Measurements from ENCODE around the gene ZNF358.

ZNF358 gene

DNA sequence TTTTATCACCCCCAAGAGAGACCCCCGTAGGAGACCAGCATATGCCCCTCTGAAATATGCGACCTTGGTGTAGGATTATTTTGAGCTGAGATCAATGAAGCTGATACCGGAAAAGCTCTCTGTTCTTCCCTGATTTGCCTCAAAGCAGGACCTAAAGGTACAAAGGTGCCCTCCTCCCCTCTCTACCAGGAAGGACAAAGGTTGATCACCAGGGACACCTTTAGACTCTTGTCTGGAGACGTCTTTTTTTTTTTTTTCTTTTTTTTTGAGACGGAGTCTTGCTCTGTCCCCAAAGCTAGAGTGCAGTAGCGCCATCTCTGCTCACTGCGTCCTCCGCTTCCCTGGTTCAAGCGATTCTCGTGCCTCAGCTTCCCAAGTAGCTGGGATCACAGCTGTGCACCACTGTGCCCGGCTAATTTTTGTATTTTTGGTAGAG, 26.3 kb upstream of the ZNF358 start:
- no peak for DNase-seq

DNA sequence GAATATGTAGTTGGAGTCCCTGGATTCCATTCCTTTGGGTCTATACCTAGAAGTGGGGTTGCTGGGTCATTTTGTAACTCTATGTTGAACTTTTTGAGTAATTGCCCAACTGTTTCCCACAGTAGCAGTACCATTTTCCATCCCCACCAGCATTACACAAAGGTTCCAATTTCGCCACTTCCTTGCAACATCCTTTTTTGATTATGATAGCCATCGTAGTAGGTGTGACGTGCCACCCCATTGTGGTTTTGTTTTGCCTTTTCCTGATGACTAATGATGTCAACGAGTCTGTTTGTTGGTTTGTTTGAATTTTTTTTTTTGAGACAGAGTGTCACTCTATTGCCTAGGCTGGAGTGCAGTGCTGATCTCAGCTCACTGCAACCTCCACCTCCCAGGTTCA, 23.8 kb upstream of the ZNF358 start:
- no peak for DNase-seq

DNA sequence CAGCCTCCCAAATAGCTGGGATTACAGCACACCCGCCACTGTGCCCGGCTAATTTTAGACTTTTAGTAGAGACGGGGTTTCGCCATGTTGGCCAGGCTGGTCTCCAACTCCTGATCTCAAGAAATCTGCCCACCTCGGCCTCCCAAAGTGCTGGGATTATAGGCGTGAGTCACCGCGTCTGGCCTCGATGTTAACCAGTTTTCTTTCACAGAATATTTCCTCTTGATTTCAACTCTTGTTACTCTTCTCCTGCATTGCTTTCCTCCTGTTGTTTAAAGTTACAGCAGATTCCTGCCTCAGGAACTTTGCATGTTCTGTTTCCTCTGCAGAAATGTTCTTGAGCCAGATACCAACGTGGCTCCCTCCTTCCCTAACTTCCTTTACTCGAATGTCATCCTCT, 23.3 kb upstream of the ZNF358 start:
- no peak for DNase-seq

DNA sequence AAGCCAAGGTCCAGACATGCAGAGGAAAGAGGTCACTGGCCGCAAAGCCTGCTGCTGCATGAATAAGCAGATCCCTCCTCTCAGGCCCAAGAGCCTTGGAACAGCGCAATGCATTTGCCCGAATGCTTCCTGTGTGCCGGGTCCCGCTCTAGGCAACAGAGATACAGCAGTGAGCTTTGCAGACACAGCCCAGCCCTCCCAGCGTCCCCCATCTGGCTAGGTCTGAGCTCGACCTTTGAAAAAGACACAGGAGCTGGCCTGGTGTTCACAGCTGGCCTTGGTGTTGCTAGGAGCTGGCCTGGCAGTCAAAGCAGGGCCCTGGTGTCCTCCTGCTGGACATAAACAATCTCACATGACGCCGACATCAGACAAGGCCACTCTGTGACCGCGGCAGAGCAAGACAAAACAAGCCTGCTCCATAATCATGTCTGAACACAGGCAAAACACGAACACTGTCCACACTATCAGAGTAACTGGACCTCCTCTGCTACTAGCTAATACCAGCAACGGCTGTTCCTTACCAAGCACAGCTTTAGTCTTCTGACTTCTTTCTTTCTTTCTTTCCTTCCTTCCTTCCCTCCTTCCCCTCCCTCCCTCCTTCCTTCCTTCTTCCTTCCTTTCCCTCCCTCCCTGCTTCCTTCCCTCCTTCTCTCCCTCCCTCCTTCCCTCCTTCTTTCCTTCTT, 21.3 kb upstream of the ZNF358 start:
- no peak for DNase-seq

DNA sequence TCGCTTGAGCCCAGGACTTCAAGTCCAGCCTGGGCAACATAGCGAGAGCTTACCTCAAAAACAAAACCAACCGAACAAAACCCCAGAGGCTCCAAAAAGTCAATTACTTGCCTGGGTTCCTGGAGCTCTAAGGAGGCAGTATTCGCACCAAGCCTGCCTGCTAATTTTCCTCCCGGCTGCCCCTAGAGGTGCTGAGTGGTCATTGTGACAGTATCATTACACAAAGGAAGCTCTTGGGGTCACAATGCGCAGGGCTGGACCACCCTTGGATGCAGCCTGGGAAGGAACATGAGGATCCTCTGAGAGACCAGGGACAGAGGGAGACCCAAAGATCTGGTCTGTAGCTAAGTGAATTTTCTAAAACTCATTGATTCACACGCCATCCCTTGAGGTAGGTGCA, 18.6 kb upstream of the ZNF358 start:
- DNase-seq, result no peak

DNA sequence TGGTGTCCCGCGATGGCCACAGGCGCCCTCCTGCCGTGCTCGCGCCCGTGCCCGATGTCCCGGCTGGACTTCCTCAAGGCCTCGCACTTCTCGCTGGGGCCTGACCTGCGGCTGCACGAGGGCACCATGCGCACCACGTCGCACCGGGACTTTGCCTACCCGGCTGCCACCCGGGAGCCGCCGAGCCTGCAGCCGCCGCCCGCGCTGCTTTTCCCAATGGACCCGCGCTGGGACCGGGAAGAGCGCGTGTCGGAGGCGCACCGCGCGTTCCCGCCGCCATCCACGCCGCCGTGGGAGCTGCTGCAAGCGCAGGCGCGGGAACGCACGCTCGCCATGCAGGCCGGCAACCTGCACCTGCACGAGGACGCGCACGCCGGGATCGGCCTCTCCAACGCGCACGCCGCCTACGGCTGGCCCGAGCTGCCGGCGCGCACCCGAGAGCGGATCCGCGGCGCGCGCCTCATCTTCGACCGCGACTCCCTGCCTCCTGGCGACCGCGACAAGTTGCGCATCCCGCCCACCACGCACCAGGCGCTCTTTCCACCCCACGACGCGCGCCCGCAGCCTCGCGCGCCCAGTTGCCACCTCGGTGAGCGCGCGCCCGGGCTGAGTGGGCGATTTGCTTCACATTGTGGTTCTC, 15.0 kb upstream of the ZNF358 start:
- no peak for DNase-seq

DNA sequence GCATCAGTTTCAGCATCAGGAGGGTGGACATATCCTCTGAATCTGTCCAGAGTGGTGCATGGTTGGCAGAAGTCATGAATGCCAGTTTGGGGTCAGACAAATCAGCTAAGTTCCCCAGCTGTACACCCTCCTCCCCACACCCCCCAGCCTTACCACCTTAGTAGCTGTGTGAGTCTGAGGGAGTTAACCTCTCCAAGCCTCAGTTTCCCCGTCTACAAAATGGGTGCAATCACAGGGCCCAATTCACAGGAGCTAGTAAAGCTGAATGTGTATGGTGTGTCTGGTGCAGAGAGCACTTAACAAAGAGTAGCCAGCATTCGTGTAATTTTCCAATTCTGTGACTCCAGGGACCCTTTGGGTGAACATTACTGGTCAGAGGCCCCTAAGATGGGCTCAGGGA, 13.4 kb upstream of the ZNF358 start:
- DNase-seq, result no peak

DNA sequence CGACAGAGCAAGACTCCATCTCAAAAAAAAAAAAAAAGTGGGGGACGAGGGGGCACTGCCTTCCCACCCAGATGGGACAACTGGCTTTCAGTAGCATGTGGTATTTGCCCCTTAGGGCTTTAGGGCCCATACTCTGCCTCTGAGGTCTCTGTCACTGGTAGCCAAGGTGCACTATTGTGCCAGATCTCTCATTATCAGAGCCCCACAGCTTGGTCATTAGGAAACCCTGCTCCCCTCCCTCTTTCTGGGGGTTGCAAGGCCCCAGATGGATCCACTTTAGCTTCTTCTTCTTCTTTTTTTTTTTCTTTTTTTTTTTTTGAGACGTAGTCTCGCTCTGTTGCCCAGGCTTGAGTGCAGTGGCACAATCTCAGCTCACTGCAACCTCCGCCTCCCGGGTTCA, 11.2 kb upstream of the ZNF358 start:
- no peak for DNase-seq

DNA sequence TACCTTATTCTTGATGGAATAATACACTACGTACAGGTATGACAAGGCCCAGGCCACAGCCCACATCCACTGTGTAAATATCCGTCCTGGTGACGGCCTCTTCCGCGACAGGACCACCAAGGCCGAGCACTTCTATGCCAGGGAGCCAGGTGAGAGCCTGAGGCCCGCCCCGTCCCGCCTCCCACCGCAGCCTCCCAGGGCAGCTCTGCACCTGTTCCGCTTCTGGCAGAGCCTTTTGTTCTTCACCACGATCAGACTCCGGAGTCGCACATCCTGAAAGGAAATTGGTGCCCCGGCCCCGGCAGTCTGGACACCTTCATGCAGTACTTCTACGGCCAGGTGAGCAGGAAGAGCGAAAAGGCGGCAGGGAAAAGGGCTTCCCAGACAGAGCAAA, 10.6 kb upstream of the ZNF358 start:
- no peak for DNase-seq

DNA sequence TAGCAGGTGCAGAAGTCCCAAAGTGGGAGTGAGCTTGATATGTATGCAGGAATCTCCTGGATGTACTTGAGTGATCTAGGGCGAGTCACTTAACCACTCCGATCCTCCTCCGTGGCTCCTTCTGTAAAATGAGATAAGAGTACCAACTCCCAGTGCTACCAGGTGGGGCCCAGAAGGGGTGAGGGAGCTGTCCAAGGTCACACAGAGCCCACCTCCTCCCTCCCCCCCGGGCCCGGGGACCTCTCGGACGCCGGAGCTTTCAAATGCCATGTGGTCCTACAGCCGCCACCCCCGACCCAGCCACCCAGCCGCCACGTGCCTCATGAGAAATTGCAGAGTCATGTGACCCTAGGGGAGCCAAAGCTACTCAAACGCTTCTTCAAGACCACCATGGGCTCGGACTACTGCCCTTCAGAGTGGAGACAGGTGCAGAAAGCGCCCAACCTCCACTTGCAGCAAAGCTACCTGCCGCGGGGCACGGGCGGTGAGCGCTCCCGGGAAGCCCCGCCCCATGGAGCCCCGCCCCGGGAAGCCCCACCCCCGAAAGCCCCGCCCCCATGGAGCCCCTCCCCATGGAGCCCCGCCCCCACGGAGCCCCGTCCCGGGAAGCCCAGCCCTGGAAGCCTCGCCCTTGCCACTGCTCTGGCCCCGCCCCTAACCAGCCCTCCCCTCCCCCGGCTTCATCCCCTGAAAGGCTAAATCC, 10.1 kb upstream of the ZNF358 start:
- no peak for DNase-seq

DNA sequence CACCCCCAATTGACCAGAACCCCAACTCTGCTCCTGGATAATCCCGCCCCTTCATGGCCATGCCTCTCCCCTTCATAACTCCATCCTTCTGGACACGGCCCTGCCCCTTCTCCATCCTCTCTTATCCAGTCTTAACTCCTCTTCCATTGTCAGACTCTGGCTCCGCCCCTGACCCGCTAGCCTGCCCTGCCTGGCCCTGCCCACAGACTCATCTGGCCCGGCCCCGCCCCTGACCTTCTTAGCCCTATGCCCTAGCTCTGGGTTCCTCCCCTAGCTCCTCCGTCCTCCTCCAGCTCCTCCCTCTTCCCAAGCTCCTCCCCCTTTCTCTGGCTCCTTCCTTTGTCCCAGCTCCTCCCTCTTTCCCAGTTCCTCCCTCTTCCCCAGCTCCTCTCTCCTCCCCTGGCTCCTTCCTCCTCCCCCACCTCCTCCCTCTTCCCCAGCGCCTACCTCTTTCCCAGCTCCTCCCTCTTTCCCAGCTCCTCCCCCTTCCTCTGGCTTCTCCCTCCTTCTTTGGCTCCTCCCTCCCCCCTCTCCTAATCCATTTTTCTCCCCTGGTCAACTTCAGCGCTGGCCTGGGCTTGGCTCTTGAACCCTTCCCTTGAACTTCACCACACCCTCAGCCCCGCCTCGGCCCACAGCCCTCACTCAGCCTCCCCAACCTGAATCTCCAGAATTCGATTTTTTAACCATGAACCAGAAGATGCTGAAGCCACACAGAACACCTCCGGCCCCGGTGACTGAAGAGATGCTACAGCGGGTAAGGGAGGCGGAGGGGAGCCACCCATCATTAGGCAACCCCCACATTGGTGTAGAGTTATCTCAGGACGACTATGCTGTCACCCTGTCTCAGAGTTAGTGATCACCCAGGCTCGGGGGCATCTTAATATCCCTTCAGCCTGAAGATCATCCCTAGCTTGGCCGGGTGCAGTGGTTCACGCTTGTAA, 9.2 kb upstream of the ZNF358 start:
- DNase-seq, result no peak

DNA sequence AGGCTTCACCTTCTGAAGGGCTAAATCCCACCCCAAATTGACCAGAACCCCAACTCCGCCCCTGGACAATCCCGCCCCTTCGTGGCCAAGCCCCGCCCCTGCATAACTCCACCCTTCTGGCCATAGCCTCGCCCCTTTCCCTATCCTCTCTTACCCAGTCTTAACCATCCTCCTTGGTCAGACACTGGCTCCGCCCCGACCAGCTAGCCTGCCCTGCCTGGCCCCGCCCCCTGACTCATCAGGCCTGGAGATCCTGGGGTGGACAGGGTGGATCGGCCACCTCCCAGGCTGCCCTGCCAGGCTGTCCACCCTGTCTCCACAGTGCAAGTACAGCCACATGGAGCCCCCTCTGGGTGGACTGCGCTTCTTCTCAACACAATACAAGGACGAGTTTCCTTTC, 8.0 kb upstream of the ZNF358 start:
- peak; percentile 43 for DNase-seq

DNA sequence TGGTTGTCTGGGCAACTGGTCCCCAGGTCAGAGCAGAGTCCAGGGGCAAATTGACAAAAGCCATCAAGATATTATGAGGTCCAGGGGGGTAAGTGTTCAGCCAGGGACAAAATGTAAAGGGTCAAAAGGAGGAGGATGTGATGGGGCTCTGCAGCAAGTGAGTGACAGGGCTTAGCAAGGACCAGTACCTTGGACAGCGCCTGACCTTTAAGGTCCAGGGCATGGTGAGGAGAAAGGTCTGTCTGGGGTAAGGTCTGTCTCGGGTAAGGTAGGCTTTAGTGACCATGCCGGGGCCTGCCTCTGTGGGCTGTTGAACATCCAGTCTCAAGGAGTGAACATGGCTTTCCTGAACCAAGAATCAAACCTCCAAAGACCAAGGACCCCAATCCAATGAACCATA, 6.3 kb upstream of the ZNF358 start:
- no peak for DNase-seq

DNA sequence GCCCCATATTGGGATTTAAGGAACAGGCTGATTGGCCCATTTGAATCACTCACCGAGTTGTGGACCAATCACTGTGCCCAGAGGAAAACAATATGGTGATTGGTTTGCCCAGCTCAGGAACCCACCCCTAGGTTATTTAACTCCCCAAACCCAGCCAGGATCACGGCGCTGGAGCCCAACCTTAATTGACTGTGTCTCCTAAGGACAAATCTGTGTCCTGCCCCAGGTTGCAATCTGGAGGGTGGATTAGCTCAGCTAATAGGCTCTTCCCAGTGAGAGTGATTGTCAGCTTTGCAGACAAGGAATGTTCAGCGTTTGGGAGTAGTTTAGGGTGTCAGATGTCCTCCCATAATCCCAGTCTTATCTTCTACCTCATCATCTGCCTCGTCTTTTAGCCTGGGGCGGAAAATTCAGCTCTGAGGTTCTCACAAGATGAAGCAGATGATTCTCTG, 3.5 kb upstream of the ZNF358 start:
- no peak for DNase-seq

DNA sequence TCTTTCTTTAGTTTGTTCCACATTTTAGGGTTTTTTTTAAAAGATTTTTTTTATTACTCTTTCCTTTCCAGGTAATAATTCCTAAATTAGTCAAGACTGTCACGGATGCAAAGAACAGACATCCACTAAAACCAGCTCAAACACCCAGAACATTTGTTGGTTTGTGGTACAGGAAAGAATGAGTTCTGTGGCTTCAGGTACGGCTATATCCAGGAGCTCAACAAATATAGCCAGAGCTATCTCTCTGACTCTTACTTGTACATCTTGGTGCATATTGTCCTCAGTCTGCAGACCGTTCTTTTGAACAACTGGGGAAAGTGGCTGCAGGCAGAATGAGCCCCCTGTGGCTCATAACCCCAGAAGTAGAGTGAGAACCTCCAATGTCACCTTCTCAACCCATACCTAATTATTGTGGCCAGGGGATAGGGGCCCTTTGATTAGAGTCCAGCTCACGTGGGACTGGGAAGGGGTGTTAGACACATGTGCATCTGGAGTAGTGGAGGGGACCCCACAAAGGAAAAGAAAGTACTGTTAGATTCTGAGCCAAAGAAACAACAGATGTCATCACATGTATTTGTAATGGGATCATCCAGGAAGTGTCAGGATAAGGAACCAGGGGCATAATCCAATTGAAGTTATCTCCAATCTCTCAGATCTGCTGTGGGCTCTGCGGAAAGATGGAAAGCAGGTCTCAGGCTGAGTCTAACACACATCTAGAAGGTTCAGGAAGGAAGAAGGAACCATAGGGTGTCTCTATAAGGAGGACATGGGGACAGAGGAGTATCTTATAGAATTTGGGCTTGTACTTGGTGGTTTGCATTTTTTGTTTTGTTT, 1.9 kb upstream of the ZNF358 start:
- no peak for DNase-seq

DNA sequence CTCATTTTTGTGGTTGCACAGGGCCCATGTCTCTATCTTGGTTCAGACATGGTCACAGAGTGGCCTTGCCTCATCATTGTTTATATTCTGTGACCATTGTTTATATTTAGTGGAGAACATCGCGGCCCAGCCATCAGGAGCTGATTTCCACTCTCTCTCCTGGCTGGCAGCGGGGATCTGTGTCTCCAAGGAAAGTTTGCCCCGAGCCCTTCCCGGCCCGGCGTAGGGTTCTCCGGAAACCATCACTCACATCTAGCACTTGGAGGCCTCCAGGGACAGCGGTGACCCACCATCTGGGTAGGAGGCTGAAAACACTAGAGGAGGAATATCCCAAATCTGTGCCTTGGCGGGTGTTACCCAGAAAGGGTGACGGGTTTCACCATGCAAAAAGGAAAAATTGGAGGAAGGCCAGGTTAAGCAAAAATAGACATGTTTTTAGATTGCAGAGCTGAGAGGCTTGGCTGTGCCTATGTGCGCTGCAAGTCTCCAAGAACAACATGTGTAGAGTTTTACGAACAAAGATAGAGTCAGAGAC, 726 bp upstream of the ZNF358 start:
- no peak for DNase-seq

DNA sequence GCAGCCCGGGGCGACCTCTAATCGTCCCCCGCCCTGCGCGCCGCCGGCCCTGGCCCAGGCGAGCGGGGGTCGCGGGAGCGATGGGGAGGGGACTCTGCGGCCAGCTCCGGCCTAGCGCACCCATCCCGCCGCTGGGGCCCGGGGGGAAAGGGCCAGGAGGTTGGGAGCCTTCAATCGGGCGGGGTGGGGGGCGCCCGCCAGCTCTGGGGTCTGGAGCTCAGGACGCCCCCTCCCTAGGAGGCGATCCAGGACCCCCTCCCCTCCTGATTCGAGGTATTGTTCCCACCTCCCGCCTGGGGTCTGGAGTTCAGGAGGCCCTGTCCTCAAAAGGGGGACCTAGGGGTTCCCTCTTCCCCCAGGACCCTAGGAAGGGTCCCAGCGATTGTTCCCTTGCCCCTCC, 430 bp downstream of the ZNF358 start:
- no peak for DNase-seq

DNA sequence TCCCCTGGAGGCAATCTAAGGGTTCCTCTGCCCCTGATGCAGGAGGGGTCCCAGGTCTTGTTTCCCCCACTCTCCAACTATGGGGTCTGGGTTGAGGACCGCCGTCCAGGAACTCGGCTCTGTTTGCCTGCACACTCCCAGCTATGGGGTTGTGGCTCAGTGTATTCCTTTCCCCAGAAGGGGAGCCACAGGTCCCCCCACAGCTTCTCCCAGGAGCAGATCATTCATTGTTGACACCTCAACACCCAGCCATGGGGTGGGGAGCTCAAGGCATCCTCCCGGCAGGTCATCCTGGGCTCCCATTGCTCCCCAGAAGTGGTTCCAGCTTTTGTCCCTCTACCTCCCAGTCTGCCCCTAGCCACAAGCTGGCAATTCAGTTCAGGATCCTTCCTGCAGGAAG, 975 bp downstream of the ZNF358 start:
- DNase-seq, result no peak

DNA sequence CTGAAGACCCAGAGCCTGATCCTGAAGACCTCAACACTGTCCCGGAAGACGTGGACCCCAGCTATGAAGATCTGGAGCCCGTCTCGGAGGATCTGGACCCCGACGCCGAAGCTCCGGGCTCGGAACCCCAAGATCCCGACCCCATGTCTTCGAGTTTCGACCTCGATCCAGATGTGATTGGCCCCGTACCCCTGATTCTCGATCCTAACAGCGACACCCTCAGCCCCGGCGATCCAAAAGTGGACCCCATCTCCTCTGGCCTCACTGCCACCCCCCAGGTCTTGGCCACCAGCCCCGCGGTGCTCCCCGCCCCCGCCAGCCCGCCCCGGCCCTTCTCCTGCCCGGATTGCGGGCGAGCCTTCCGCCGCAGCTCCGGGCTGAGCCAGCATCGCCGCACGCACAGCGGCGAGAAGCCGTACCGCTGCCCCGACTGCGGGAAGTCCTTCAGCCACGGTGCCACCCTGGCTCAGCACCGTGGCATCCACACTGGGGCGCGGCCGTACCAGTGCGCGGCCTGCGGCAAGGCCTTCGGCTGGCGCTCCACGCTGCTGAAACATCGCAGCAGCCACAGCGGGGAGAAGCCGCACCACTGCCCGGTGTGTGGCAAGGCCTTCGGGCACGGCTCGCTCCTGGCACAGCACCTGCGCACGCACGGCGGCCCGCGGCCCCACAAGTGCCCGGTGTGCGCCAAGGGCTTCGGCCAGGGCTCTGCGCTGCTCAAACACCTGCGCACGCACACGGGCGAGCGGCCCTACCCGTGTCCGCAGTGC, 3.6 kb downstream of the ZNF358 start:
- no peak for DNase-seq

DNA sequence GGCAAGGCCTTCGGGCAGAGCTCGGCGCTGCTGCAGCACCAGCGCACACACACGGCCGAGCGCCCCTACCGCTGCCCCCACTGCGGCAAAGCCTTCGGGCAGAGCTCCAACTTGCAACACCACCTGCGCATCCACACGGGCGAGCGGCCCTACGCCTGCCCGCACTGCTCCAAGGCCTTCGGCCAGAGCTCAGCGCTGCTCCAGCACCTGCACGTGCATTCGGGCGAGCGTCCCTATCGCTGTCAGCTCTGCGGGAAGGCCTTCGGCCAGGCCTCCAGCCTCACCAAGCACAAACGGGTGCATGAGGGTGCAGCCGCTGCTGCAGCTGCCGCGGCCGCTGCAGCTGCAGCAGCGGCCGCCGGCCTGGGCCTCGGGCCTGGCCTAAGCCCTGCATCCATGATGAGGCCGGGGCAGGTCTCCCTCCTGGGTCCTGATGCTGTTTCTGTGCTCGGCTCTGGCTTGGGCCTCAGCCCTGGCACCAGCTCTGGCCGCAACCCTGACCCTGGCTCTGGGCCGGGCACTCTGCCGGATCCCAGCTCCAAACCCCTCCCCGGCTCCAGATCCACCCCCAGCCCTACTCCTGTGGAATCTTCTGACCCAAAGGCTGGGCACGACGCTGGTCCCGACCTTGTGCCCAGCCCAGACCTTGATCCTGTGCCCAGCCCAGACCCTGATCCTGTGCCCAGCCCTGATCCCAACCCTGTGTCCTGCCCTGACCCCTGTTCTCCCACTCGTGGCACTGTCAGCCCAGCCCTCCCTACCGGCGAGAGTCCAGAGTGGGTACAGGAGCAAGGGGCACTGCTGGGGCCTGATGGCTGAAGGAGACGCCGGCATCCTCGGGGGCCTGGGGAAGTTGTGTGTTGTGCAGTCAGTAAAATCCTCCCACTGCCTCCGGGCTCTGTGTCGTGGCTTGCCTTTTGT, 4.5 kb downstream of the ZNF358 start:
- no peak for DNase-seq
